Pancreas (tissue), 10 donors: Measurements from ENCODE around the gene ACOD1. TPM values are rescaled to one million over a fixed set of nuclear protein-coding genes. Genes with fewer than 3 reads are reported as not detected.

Experiments
- ATAC-seq, 4 donors: fragments of 200-7000 bp; cut with Tn5 transposase; one replicate each; pipeline versions ENCODE4 v1.8.0 to v1.9.1; 2020; ENCODE audit warnings: mild to moderate bottlenecking in 4 of 4, moderate library complexity in 4 of 4
- DNase-seq, 6 donors: peaks; one replicate each; pipeline ENCODE4 v3.0.0-alpha.2; 2020
- FAIRE-seq: peaks from 2 replicates; lab custom pipeline; 2012; peaks lifted over from hg19 to GRCh38; lab: Jason Lieb, UNC
- H3K27ac ChIP-seq, 4 donors: fragments of 200-600 bp; sonication (generic); 1 replicate in 3 of 4; 2 replicates in 1 of 4; pipeline versions ENCODE4 v1.5.0 to v1.8.0; 2020
- H3K27me3 ChIP-seq, 4 donors: fragments of 200-600 bp; one replicate each; pipeline ENCODE4 v1.8.0; 2021
- H3K36me3 ChIP-seq, 3 donors: fragments of 200-600 bp; sonication (generic) in 1 of 3; one replicate each; pipeline versions ENCODE4 v1.5.0 to v1.8.0; 2020 to 2021
- H3K4me1 ChIP-seq, 3 donors: fragments of 200-600 bp; one replicate each; pipeline ENCODE4 v1.8.0; 2021
- H3K4me3 ChIP-seq, 4 donors: fragments of 200-600 bp; sonication (generic) in 2 of 4; one replicate each; pipeline versions ENCODE4 v1.5.0 to v1.8.0; 2020 to 2021
- H3K9me3 ChIP-seq, 4 donors: fragments of 200-600 bp; one replicate each; pipeline ENCODE4 v1.8.0; 2021
- whole genome bisulfite sequencing, 2 donors: extraction: QIAGEN DNeasy Blood & Tissue Kit; methylation state at CpG; one replicate each; pipeline ENCODE4 v1.1.7; 2013; 5-methylcytosine and 5-hydroxymethylcytosine counted together
- intact Hi-C, 3 donors: fragments of 100-400 bp; cut with DNase I; formaldehyde crosslinking; loops; one replicate each; pipeline versions ENCODE4 v1.11.1 to v1.14.2; 2022
- polyA plus RNA-seq, 2 donors: library from polyadenylated mRNA; stranded (reverse); fragments of 200-250 nt; gene quantifications; one replicate each; pipeline ENCODE4 v1.2.3, GENCODE V29; 2013
- total RNA-seq, 6 donors: library from RNA; stranded (reverse); fragmentation: NEBNext Ultra II Directional in 4 of 6; extraction: Animal tissue kit (Norgen Biotek cat#: 25700) in 4 of 6; gene quantifications; one replicate each; pipeline versions ENCODE4 v1.2.1 to v1.2.4, GENCODE V29; 2021 to 2023
- TF ChIP-seq, protein P1 (sequence below), 4 donors: fragments of 200-600 bp; sonication (generic) in 3 of 4; IDR thresholded peaks; one replicate each; pipeline versions ENCODE4 v1.5.0 to v1.8.0; 2021; ENCODE audit warnings: antibody characterized with exemption in 4 of 4
- donor health status: healthy with polysubstance abuse.
- donor health status: DM: no; HTN: no; CAD: no; lungs with moderate emphysema.
- donor health status: DM: no; HTN: no; CAD: no.
- donor health status: control.
- donor health status: control.
- donor health status: Bipolar disorder and iron deficiency.
- donor health status: DM: yes; HTN: yes; CAD: no.
- donor health status: DM: no; HTN: no; CAD: no.
- donor health status: DM: no; HTN: no; CAD: no.
- donor health status: DM: yes; HTN: yes; CAD: no.

Gene ACOD1
- total and polyA plus RNA-seq, 8 donors = not detected

- no peak overlapping the region for H3K4me3 ChIP-seq
- 61 to 68% methylated on average over 8 of the region's 8 CpGs for WGBS, 2 donors
- no peak overlapping the region for H3K27ac ChIP-seq
- peaks cover 0 to 6% (median 4%) of the 10 kb centered on the region in 3 donors for H3K4me1 ChIP-seq
- H3K36me3 ChIP-seq = no peaks in the 10 kb centered on the region
- ATAC-seq = no peak
- no peak for DNase-seq
- intact Hi-C loops = no loop called here
- no peaks in the 10 kb centered on the region for H3K9me3 ChIP-seq
- H3K27me3 ChIP-seq = peaks cover 0 to 7% (median 3%) of the 10 kb centered on the region in 4 donors
- no peak for FAIRE-seq
- TF ChIP-seq, protein P1, sequence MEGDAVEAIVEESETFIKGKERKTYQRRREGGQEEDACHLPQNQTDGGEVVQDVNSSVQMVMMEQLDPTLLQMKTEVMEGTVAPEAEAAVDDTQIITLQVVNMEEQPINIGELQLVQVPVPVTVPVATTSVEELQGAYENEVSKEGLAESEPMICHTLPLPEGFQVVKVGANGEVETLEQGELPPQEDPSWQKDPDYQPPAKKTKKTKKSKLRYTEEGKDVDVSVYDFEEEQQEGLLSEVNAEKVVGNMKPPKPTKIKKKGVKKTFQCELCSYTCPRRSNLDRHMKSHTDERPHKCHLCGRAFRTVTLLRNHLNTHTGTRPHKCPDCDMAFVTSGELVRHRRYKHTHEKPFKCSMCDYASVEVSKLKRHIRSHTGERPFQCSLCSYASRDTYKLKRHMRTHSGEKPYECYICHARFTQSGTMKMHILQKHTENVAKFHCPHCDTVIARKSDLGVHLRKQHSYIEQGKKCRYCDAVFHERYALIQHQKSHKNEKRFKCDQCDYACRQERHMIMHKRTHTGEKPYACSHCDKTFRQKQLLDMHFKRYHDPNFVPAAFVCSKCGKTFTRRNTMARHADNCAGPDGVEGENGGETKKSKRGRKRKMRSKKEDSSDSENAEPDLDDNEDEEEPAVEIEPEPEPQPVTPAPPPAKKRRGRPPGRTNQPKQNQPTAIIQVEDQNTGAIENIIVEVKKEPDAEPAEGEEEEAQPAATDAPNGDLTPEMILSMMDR (IDR thresholded peaks at IDR 0.05) = no peak
Measured at GRCh38 chr13:76976490-76976889, 28.2 kb downstream of the ACOD1 start.

GRCh38 chr13:76976929-76977328 is 28.6 kb downstream of the ACOD1 start:
- peaks cover 0 to 7% (median 3%) of the 10 kb centered on the region in 4 donors for H3K27me3 ChIP-seq
- intact Hi-C loops = no loop called here
- H3K36me3 ChIP-seq = no peaks in the 10 kb centered on the region
- no peaks in the 10 kb centered on the region for H3K9me3 ChIP-seq
- no peak overlapping the region for H3K4me3 ChIP-seq
- no peak for DNase-seq
- ATAC-seq = no peak
- H3K27ac ChIP-seq = no peak overlapping the region
- FAIRE-seq = no peak
- peaks cover 0 to 6% (median 4%) of the 10 kb centered on the region in 3 donors for H3K4me1 ChIP-seq
- 45 to 56% methylated on average over 5 of the region's 5 CpGs for WGBS, 2 donors
- TF ChIP-seq, protein P1 (IDR thresholded peaks at IDR 0.05) = no peak

GRCh38 chr13:76980075-76980718 is 31.9 kb downstream of the ACOD1 start:
- Histone ChIP-seq H3K27me3 (peaks cover 0 to 7% (median 3%) of the 10 kb centered on the region in 4 donors), H3K36me3 (no peaks in the 10 kb centered on the region), H3K4me3 (peak overlapping the region in 2 of 4 donors; percentile 10 to 38), H3K4me1 (peaks cover 0 to 6% (median 4%) of the 10 kb centered on the region in 3 donors), H3K9me3 (no peaks in the 10 kb centered on the region), H3K27ac (no peak overlapping the region)
- FAIRE-seq (no peak), DNase-seq (peak; percentile 51 to 99 (median 78)), ATAC-seq (peak; percentile 97 to 100 (median 98))
- TF ChIP-seq, protein P1 (IDR thresholded peaks at IDR 0.05) = peak; percentile 89 to 99 (median 96)
- WGBS, 2 donors = 2 to 3% methylated on average over 29 to 34 of the region's 34 CpGs
- intact Hi-C loops = no loop called here

- FAIRE-seq (no peak), ATAC-seq (no peak), DNase-seq (no peak)
- no peaks in the 10 kb centered on the region for H3K36me3 ChIP-seq
- H3K9me3 ChIP-seq = no peaks in the 10 kb centered on the region
- TF ChIP-seq, protein P1 (IDR thresholded peaks at IDR 0.05) = no peak
- H3K27ac ChIP-seq = no peak overlapping the region
- no peak overlapping the region for H3K4me3 ChIP-seq
- peaks cover 0 to 6% (median 4%) of the 10 kb centered on the region in 3 donors for H3K4me1 ChIP-seq
- WGBS, 2 donors = 55 to 62% methylated on average over 6 of the region's 6 CpGs
- H3K27me3 ChIP-seq = peaks cover 0 to 7% (median 3%) of the 10 kb centered on the region in 4 donors
- intact Hi-C loops = no loop called here
Measured at GRCh38 chr13:76982061-76982460, 33.8 kb downstream of the ACOD1 start.

GRCh38 chr13:76983676-76984075 is 35.4 kb downstream of the ACOD1 start:
- ATAC-seq (no peak), FAIRE-seq (no peak), DNase-seq (no peak)
- Histone ChIP-seq H3K27me3 (peaks cover 0 to 7% (median 3%) of the 10 kb centered on the region in 4 donors), H3K36me3 (no peaks in the 10 kb centered on the region), H3K9me3 (no peaks in the 10 kb centered on the region), H3K4me1 (peaks cover 0 to 6% (median 4%) of the 10 kb centered on the region in 3 donors), H3K27ac (no peak overlapping the region), H3K4me3 (no peak overlapping the region)
- TF ChIP-seq, protein P1 (IDR thresholded peaks at IDR 0.05) = no peak
- 68 to 73% methylated on average over 5 of the region's 5 CpGs for WGBS, 2 donors
- intact Hi-C loops = no loop called here
